Ovary (tissue), 3 donors: ENCODE results near the gene SOS2.

Experiments
- POLR2A ChIP-seq: fragments of 450-650 bp; IDR thresholded peaks from one replicate; pipeline ENCODE4 v1.6.1; 2017; ENCODE audit warnings: antibody characterized with exemption, mild to moderate bottlenecking, moderate library complexity
- TF ChIP-seq, protein P1 (sequence below), 3 donors: fragments of 450-650 bp in 2 of 3; fragments of 200-600 bp in 1 of 3; IDR thresholded peaks; one replicate each; pipeline versions ENCODE4 v1.5.1 to v1.8.0; 2016 to 2022; ENCODE audit warnings: antibody characterized with exemption in 3 of 3, mild to moderate bottlenecking in 1 of 3
- donor health status: DM: no; HTN: no; CAD: no.

DNA sequence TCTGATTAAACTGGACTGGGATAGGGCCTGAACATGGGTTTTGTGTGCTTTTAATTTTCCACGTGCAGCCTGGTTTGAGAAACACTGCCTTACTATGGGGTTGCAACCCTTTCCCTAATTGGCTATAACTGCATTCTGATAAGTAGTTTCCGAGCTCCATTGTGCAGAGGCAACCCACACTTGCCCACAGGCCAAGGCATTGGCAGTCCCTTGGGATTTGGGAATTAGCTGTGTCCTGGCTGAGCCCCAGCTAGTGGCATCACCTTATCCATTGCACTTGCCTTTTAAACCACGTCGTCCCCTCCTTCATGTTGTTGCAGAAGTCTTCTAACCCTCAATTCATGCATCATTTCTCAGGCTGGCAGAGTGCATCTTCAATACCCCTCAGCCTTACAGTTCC is 125.2 kb downstream of the SOS2 start:
- no peak for TF ChIP-seq POLR2A
- TF ChIP-seq, protein P1, sequence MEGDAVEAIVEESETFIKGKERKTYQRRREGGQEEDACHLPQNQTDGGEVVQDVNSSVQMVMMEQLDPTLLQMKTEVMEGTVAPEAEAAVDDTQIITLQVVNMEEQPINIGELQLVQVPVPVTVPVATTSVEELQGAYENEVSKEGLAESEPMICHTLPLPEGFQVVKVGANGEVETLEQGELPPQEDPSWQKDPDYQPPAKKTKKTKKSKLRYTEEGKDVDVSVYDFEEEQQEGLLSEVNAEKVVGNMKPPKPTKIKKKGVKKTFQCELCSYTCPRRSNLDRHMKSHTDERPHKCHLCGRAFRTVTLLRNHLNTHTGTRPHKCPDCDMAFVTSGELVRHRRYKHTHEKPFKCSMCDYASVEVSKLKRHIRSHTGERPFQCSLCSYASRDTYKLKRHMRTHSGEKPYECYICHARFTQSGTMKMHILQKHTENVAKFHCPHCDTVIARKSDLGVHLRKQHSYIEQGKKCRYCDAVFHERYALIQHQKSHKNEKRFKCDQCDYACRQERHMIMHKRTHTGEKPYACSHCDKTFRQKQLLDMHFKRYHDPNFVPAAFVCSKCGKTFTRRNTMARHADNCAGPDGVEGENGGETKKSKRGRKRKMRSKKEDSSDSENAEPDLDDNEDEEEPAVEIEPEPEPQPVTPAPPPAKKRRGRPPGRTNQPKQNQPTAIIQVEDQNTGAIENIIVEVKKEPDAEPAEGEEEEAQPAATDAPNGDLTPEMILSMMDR (IDR thresholded peaks at IDR 0.05): no peak
